Activated naive CD8-positive, alpha-beta T cell treated with anti-CD3 and anti-CD28 coated beads, Interleukin-2, amount 50 U/mL, for 24 hours (primary cell): ENCODE measurements around the gene CDH19.

Experiments
- ATAC-seq: fragments of 150-1000 bp; cut with Tn5 transposase; one replicate; pipeline ENCODE4 v1.10.0; 2021
- DNase-seq: peaks from one replicate; pipeline ENCODE4 v3.0.0; 2021
- H3K27ac Mint-ChIP-seq: one replicate; pipeline ENCODE4 v1.8.0; 2021; ENCODE audit warnings: mild to moderate bottlenecking, mixed read lengths
- H3K27me3 Mint-ChIP-seq: one replicate; pipeline ENCODE4 v1.8.0; 2021; ENCODE audit warnings: mixed read lengths
- H3K36me3 Mint-ChIP-seq: one replicate; pipeline ENCODE4 v1.8.0; 2021; ENCODE audit warnings: low read depth, mixed read lengths
- H3K4me1 Mint-ChIP-seq: one replicate; pipeline ENCODE4 v1.8.0; 2021; ENCODE audit warnings: mixed read lengths
- H3K4me3 Mint-ChIP-seq: one replicate; pipeline ENCODE4 v1.8.0; 2021; ENCODE audit warnings: mild to moderate bottlenecking, moderate library complexity, mixed read lengths
- H3K9me3 Mint-ChIP-seq: one replicate; pipeline ENCODE4 v1.8.0; 2021; ENCODE audit warnings: mixed read lengths

Gene CDH19

GRCh38 chr18:66603941-66604627, at the start of gene CDH19:
Gene CDH19 (minus strand): TSS chr18:66604090. CDS start chr18:66572204, 31,886 bp downstream.
- DNase-seq: no peak
- Mint-ChIP-seq H3K36me3 (no peaks in the 10 kb centered on the region), H3K4me3 (no peak within 1 kb of the TSS), H3K4me1 (no peaks in the 10 kb centered on the region), H3K27ac (no peak within 1 kb of the TSS), H3K27me3 (no peaks in the 10 kb centered on the region), H3K9me3 (no peaks in the 10 kb centered on the region)
- ATAC-seq: no peak

GRCh38 chr18:66647671-66648070, 43.8 kb upstream of the CDH19 start:
- Mint-ChIP-seq H3K4me3 (no peak overlapping the region), H3K9me3 (peaks cover 5% of the 10 kb centered on the region), H3K36me3 (no peaks in the 10 kb centered on the region), H3K4me1 (no peaks in the 10 kb centered on the region), H3K27ac (no peak overlapping the region), H3K27me3 (no peaks in the 10 kb centered on the region)
- DNase-seq (no peak), ATAC-seq (no peak)

- Mint-ChIP-seq H3K36me3 (no peaks in the 10 kb centered on the region), H3K9me3 (peaks cover 5% of the 10 kb centered on the region), H3K4me1 (no peaks in the 10 kb centered on the region), H3K27me3 (no peaks in the 10 kb centered on the region), H3K27ac (no peak overlapping the region), H3K4me3 (no peak overlapping the region)
- DNase-seq (no peak), ATAC-seq (no peak)
Measured at GRCh38 chr18:66646609-66647008, 42.7 kb upstream of the CDH19 start.

GRCh38 chr18:66645983-66646382, 42.1 kb upstream of the CDH19 start:
- H3K9me3 Mint-ChIP-seq: peaks cover 8% of the 10 kb centered on the region
- ATAC-seq: no peak

GRCh38 chr18:66641056-66641455, 37.2 kb upstream of the CDH19 start:
- peaks cover 9% of the 10 kb centered on the region for H3K9me3 Mint-ChIP-seq
- no peaks in the 10 kb centered on the region for H3K36me3 Mint-ChIP-seq
- ATAC-seq (no peak), DNase-seq (no peak)
- H3K4me1 Mint-ChIP-seq: no peaks in the 10 kb centered on the region
- H3K27me3 Mint-ChIP-seq: no peaks in the 10 kb centered on the region
- no peak overlapping the region for H3K27ac Mint-ChIP-seq
- no peak overlapping the region for H3K4me3 Mint-ChIP-seq

More at GRCh38 chr18:66645983-66646382, 42.1 kb upstream of the CDH19 start:
- no peak overlapping the region for H3K27ac Mint-ChIP-seq
- H3K4me3 Mint-ChIP-seq: no peak overlapping the region
- no peaks in the 10 kb centered on the region for H3K36me3 Mint-ChIP-seq
- no peaks in the 10 kb centered on the region for H3K4me1 Mint-ChIP-seq
- DNase-seq: no peak
- H3K27me3 Mint-ChIP-seq: no peaks in the 10 kb centered on the region

- ATAC-seq (no peak), DNase-seq (no peak)
- Mint-ChIP-seq H3K4me3 (no peak overlapping the region), H3K36me3 (no peaks in the 10 kb centered on the region), H3K4me1 (no peaks in the 10 kb centered on the region), H3K9me3 (peaks cover 9% of the 10 kb centered on the region), H3K27me3 (no peaks in the 10 kb centered on the region), H3K27ac (no peak overlapping the region)
Measured at GRCh38 chr18:66640431-66640830, 36.5 kb upstream of the CDH19 start.

- DNase-seq: no peak
- ATAC-seq: no peak
- no peaks in the 10 kb centered on the region for H3K27me3 Mint-ChIP-seq
- no peak overlapping the region for H3K4me3 Mint-ChIP-seq
- no peaks in the 10 kb centered on the region for H3K4me1 Mint-ChIP-seq
- H3K9me3 Mint-ChIP-seq: peaks cover 4% of the 10 kb centered on the region
- no peaks in the 10 kb centered on the region for H3K36me3 Mint-ChIP-seq
- H3K27ac Mint-ChIP-seq: no peak overlapping the region
Measured at GRCh38 chr18:66638856-66639629, 35.2 kb upstream of the CDH19 start.

- Mint-ChIP-seq H3K9me3 (peaks cover 4% of the 10 kb centered on the region), H3K4me3 (no peak overlapping the region), H3K4me1 (no peaks in the 10 kb centered on the region), H3K27me3 (no peaks in the 10 kb centered on the region), H3K36me3 (no peaks in the 10 kb centered on the region), H3K27ac (no peak overlapping the region)
- DNase-seq (no peak), ATAC-seq (no peak)
Measured at GRCh38 chr18:66635342-66635741, 31.5 kb upstream of the CDH19 start.

GRCh38 chr18:66632756-66633155, 28.9 kb upstream of the CDH19 start:
- H3K27ac Mint-ChIP-seq: no peak overlapping the region

GRCh38 chr18:66630831-66631230, 26.9 kb upstream of the CDH19 start:
- no peaks in the 10 kb centered on the region for H3K4me1 Mint-ChIP-seq
- no peak overlapping the region for H3K4me3 Mint-ChIP-seq
- ATAC-seq (no peak), DNase-seq (no peak)
- no peaks in the 10 kb centered on the region for H3K36me3 Mint-ChIP-seq
- H3K9me3 Mint-ChIP-seq: peaks cover 21% of the 10 kb centered on the region
- H3K27me3 Mint-ChIP-seq: no peaks in the 10 kb centered on the region
- H3K27ac Mint-ChIP-seq: no peak overlapping the region

More at GRCh38 chr18:66632756-66633155, 28.9 kb upstream of the CDH19 start:
- H3K27me3 Mint-ChIP-seq: no peaks in the 10 kb centered on the region
- DNase-seq (no peak), ATAC-seq (no peak)
- H3K4me3 Mint-ChIP-seq: no peak overlapping the region
- H3K36me3 Mint-ChIP-seq: no peaks in the 10 kb centered on the region
- peaks cover 13% of the 10 kb centered on the region for H3K9me3 Mint-ChIP-seq
- no peaks in the 10 kb centered on the region for H3K4me1 Mint-ChIP-seq

GRCh38 chr18:66623821-66624220, 19.9 kb upstream of the CDH19 start:
- Mint-ChIP-seq H3K4me1 (no peaks in the 10 kb centered on the region), H3K36me3 (no peaks in the 10 kb centered on the region), H3K4me3 (no peak overlapping the region), H3K27me3 (no peaks in the 10 kb centered on the region), H3K9me3 (peaks cover 24% of the 10 kb centered on the region), H3K27ac (no peak overlapping the region)
- no peak for DNase-seq
- no peak for ATAC-seq

- ATAC-seq: no peak
- no peaks in the 10 kb centered on the region for H3K27me3 Mint-ChIP-seq
- H3K9me3 Mint-ChIP-seq: peaks cover 18% of the 10 kb centered on the region
- H3K4me1 Mint-ChIP-seq: no peaks in the 10 kb centered on the region
- no peak for DNase-seq
- H3K36me3 Mint-ChIP-seq: no peaks in the 10 kb centered on the region
- no peak overlapping the region for H3K27ac Mint-ChIP-seq
- H3K4me3 Mint-ChIP-seq: no peak overlapping the region
Measured at GRCh38 chr18:66621816-66622576, 18.1 kb upstream of the CDH19 start.

GRCh38 chr18:66616523-66616983, 12.7 kb upstream of the CDH19 start:
- ATAC-seq: peak; percentile 28
- no peaks in the 10 kb centered on the region for H3K27me3 Mint-ChIP-seq
- H3K36me3 Mint-ChIP-seq: no peaks in the 10 kb centered on the region
- H3K9me3 Mint-ChIP-seq: no peaks in the 10 kb centered on the region
- DNase-seq: no peak
- H3K27ac Mint-ChIP-seq: no peak overlapping the region
- H3K4me3 Mint-ChIP-seq: no peak overlapping the region
- H3K4me1 Mint-ChIP-seq: no peaks in the 10 kb centered on the region

GRCh38 chr18:66615176-66615575, 11.3 kb upstream of the CDH19 start:
- Mint-ChIP-seq H3K4me1 (no peaks in the 10 kb centered on the region), H3K36me3 (no peaks in the 10 kb centered on the region), H3K27me3 (no peaks in the 10 kb centered on the region), H3K9me3 (no peaks in the 10 kb centered on the region), H3K4me3 (no peak overlapping the region), H3K27ac (no peak overlapping the region)
- DNase-seq: no peak
- no peak for ATAC-seq

GRCh38 chr18:66607632-66608031, 3.7 kb upstream of the CDH19 start:
- Mint-ChIP-seq H3K9me3 (no peaks in the 10 kb centered on the region), H3K27me3 (no peaks in the 10 kb centered on the region), H3K36me3 (no peaks in the 10 kb centered on the region), H3K27ac (no peak overlapping the region), H3K4me1 (no peaks in the 10 kb centered on the region), H3K4me3 (no peak overlapping the region)
- no peak for DNase-seq
- ATAC-seq: no peak
